GM19043 (cell line): ENCODE measurements around the gene TGM3.

Experiments
- ATAC-seq: cut with Tn5 transposase; IDR thresholded peaks from one replicate; pipeline ENCODE4 v1.9.1; 2021; ENCODE audit warnings: low read depth; ENCODE audit not compliant: unreplicated experiment

TGM3 gene

GRCh38 chr20:2283706-2284423, 11.9 kb upstream of the TGM3 start:
- no peak for ATAC-seq

GRCh38 chr20:2285193-2285592, 10.6 kb upstream of the TGM3 start:
- ATAC-seq: no peak

- ATAC-seq: no peak
Measured at GRCh38 chr20:2285613-2286012, 10.2 kb upstream of the TGM3 start.

GRCh38 chr20:2287504-2287903, 8.3 kb upstream of the TGM3 start:
- no peak for ATAC-seq

- no peak for ATAC-seq
Measured at GRCh38 chr20:2289475-2289874, 6.3 kb upstream of the TGM3 start.

- ATAC-seq: no peak
Measured at GRCh38 chr20:2290486-2290885, 5.3 kb upstream of the TGM3 start.

GRCh38 chr20:2292416-2293110, 3.2 kb upstream of the TGM3 start:
- no peak for ATAC-seq

GRCh38 chr20:2293486-2293885, 2.3 kb upstream of the TGM3 start:
- no peak for ATAC-seq

- ATAC-seq: no peak
Measured at GRCh38 chr20:2293971-2294370, 1.8 kb upstream of the TGM3 start.

GRCh38 chr20:2295286-2295685, 515 bp upstream of the TGM3 start:
- ATAC-seq: no peak

GRCh38 chr20:2296524-2297356, 939 bp downstream of the TGM3 start:
- ATAC-seq: no peak

GRCh38 chr20:2297357-2297728, 1.5 kb downstream of the TGM3 start:
- no peak for ATAC-seq

- no peak for ATAC-seq
Measured at GRCh38 chr20:2298116-2298515, 2.3 kb downstream of the TGM3 start.

GRCh38 chr20:2298701-2299100, 2.9 kb downstream of the TGM3 start:
- ATAC-seq: no peak

- no peak for ATAC-seq
Measured at GRCh38 chr20:2299301-2299700, 3.5 kb downstream of the TGM3 start.

GRCh38 chr20:2300002-2300401, 4.2 kb downstream of the TGM3 start:
- no peak for ATAC-seq

- no peak for ATAC-seq
Measured at GRCh38 chr20:2300420-2300819, 4.6 kb downstream of the TGM3 start.

- ATAC-seq: no peak
Measured at GRCh38 chr20:2301164-2301622, 5.4 kb downstream of the TGM3 start.

- no peak for ATAC-seq
Measured at GRCh38 chr20:2302384-2303060, 6.7 kb downstream of the TGM3 start.

GRCh38 chr20:2303673-2304072, 7.9 kb downstream of the TGM3 start:
- ATAC-seq: no peak

- ATAC-seq: no peak
Measured at GRCh38 chr20:2304180-2304579, 8.4 kb downstream of the TGM3 start.
